ENCODE results near the gene CFAP77. TPM values are rescaled to one million over a fixed set of nuclear protein-coding genes. Genes with fewer than 3 reads are reported as not detected.

Gene CFAP77
- total RNA-seq, 1 donor from 2014 or later, result 1.8 TPM

- Histone ChIP-seq H2AFZ (replicated peaks) (no peak overlapping the region), H3K9me3 (ENCODE audit: low read depth) (no peaks in the 10 kb centered on the region), H3K4me1 (peaks cover 59% of the 10 kb centered on the region), H3K4me3 (no peak overlapping the region), H3K4me2 (peak overlapping the region; percentile 77), H4K20me1 (ENCODE audit: low read depth) (peaks cover 3% of the 10 kb centered on the region), H3F3A (ENCODE audit: low read depth) (peaks cover 41% of the 10 kb centered on the region), H3K79me2 (ENCODE audit: low read depth) (no peaks in the 10 kb centered on the region), H3K36me3 (no peaks in the 10 kb centered on the region), H3K27me3 (peaks cover 82% of the 10 kb centered on the region), H3K27ac (no peak overlapping the region), H3K9ac (no peak overlapping the region)
- Mint-ChIP-seq H3K4me1 (peaks cover 70% of the 10 kb centered on the region), H3K4me3 (peak overlapping the region; percentile 60), H3K9me3 (peaks cover 4% of the 10 kb centered on the region), H3K27me3 (ENCODE audit: insufficient read depth, low read depth) (peaks cover 14% of the 10 kb centered on the region), H3K36me3 (no peaks in the 10 kb centered on the region), H3K27ac (peak overlapping the region; percentile 87)
- peak; percentile 30 for DNase-seq (ENCODE audit: low spot score)
- TF ChIP-seq CTCF (IDR thresholded peaks at IDR 0.05) (no peak), EZH2phosphoT487 (IDR thresholded peaks at IDR 0.05) (no peak), EZH2 (IDR thresholded peaks at IDR 0.05) (no peak)
These were observed 16.8 kb downstream of the CFAP77 start for GRCh38 chr9:132426639-132427414.

- TF ChIP-seq EZH2 (IDR thresholded peaks at IDR 0.05) (no peak), CTCF (IDR thresholded peaks at IDR 0.05) (no peak), EZH2phosphoT487 (IDR thresholded peaks at IDR 0.05) (no peak)
- H3K27ac ChIP-seq, result no peak overlapping the region
- Mint-ChIP-seq H3K27ac (no peak overlapping the region), H3K27me3 (ENCODE audit: insufficient read depth, low read depth) (peaks cover 8% of the 10 kb centered on the region), H3K4me1 (peaks cover 61% of the 10 kb centered on the region), H3K4me3 (no peak overlapping the region), H3K36me3 (no peaks in the 10 kb centered on the region), H3K9me3 (peaks cover 4% of the 10 kb centered on the region)
- peaks cover 47% of the 10 kb centered on the region for H3K4me1 ChIP-seq
- H2AFZ ChIP-seq (replicated peaks), result no peak overlapping the region
- H3K79me2 ChIP-seq (ENCODE audit: low read depth), result no peaks in the 10 kb centered on the region
- H3K9me3 ChIP-seq (ENCODE audit: low read depth), result no peaks in the 10 kb centered on the region
- no peak overlapping the region for H3K9ac ChIP-seq
- H3K36me3 ChIP-seq, result no peaks in the 10 kb centered on the region
- H3K27me3 ChIP-seq, result peaks cover 79% of the 10 kb centered on the region
- peaks cover 10% of the 10 kb centered on the region for H4K20me1 ChIP-seq (ENCODE audit: low read depth)
- no peak for DNase-seq (ENCODE audit: low spot score)
- H3F3A ChIP-seq (ENCODE audit: low read depth), result peaks cover 39% of the 10 kb centered on the region
- no peak overlapping the region for H3K4me2 ChIP-seq
- H3K4me3 ChIP-seq, result no peak overlapping the region
These were observed 21.0 kb downstream of the CFAP77 start for GRCh38 chr9:132430998-132431397.

DNA sequence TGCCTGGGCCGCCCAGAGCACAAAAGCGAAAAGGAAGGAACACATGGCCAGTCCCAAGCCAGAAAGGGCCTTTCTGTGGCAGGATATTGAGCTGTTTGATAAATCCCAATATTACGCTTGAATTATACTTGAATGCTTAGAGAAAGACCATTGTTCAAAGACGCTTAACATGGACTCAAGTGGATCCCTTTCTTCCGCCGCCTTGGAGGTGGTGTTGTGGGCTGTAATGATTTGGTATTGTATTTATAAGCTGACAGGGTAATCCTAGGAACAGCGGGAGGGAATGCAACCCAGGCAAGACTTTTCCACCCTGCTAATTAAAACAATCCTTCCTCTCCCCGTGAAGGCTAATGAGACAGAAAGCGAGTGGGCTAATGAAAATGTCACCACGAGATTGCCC lies 24.9 kb downstream of the CFAP77 start:
- Mint-ChIP-seq H3K4me3 (no peak overlapping the region), H3K27ac (peak overlapping the region; percentile 22), H3K9me3 (peaks cover 4% of the 10 kb centered on the region), H3K4me1 (peaks cover 50% of the 10 kb centered on the region), H3K36me3 (peaks cover 3% of the 10 kb centered on the region), H3K27me3 (ENCODE audit: insufficient read depth, low read depth) (peaks cover 12% of the 10 kb centered on the region)
- H3K9ac ChIP-seq, result no peak overlapping the region
- H3K9me3 ChIP-seq (ENCODE audit: low read depth), result no peaks in the 10 kb centered on the region
- H3K27me3 ChIP-seq, result peaks cover 60% of the 10 kb centered on the region
- TF ChIP-seq CTCF (IDR thresholded peaks at IDR 0.05) (no peak), EZH2phosphoT487 (IDR thresholded peaks at IDR 0.05) (peak; percentile 99), EZH2 (IDR thresholded peaks at IDR 0.05) (no peak)
- no peaks in the 10 kb centered on the region for H3K79me2 ChIP-seq (ENCODE audit: low read depth)
- peak; percentile 86 for DNase-seq (ENCODE audit: low spot score)
- H3K4me2 ChIP-seq, result peak overlapping the region; percentile 66
- H2AFZ ChIP-seq (replicated peaks), result no peak overlapping the region
- H3K4me3 ChIP-seq, result no peak overlapping the region
- no peaks in the 10 kb centered on the region for H3K36me3 ChIP-seq
- H3K4me1 ChIP-seq, result peaks cover 24% of the 10 kb centered on the region
- H4K20me1 ChIP-seq (ENCODE audit: low read depth), result peaks cover 10% of the 10 kb centered on the region
- peaks cover 40% of the 10 kb centered on the region for H3F3A ChIP-seq (ENCODE audit: low read depth)
- H3K27ac ChIP-seq, result peak overlapping the region; percentile 1

Data from neural progenitor cell (in vitro differentiated cells).